KG1 (cell line): ENCODE data around the gene MSX2.

Experiments
- DNase-seq: peaks from one replicate; lab custom pipeline; 2025; lab: John Stamatoyannopoulos, UW

MSX2 gene

GRCh38 chr5:174775081-174775480, 50.7 kb downstream of the MSX2 start:
- DNase-seq: no peak

DNA sequence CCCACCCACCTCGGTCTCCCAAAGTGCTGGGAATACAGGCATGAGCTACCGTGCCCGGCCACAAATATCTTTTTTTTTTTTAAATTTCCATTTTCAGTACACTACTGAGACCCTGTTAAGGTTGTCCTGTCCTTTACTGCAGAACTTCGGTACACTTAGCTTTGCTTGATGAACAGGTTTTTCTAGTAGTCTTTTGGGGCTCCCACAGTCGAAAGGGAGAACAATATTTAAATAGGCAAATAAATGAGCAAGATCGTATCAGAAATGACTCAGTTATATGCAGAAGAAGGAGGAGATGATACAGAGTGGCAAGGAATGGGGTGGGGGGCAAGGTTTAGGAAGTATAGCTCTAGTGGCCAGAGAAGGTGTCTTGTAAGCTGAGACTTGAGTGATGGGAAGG, 52.7 kb downstream of the MSX2 start:
- no peak for DNase-seq

GRCh38 chr5:174777583-174777982, 53.2 kb downstream of the MSX2 start:
- DNase-seq: no peak
